Measurements from ENCODE around the gene FAM184B.
"Not testable (repeated sequence)": the region's sequence is repeated elsewhere in the genome, so short reads cannot be mapped to it uniquely, and the experiment has no call there.

The FAM184B gene

DNA sequence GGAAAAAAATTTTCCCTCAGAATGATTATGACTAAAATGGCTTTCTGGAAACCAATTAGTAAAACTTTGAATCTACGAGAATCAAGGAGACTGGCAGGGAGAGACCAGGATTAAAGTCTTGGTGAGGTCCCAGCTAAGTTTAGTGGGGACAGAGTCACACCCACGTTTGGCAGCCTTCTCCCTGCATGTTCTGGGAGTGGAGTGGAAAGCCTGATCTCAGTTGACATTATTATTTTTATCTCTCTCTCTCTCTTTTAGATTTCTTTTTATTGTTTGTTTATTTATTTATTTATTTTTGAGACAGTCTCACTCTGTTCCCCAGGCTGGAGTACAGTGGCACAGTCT is 99.2 kb downstream of the FAM184B start:
- no peak for DNase-seq (ENCODE audit: low spot score)

DNA sequence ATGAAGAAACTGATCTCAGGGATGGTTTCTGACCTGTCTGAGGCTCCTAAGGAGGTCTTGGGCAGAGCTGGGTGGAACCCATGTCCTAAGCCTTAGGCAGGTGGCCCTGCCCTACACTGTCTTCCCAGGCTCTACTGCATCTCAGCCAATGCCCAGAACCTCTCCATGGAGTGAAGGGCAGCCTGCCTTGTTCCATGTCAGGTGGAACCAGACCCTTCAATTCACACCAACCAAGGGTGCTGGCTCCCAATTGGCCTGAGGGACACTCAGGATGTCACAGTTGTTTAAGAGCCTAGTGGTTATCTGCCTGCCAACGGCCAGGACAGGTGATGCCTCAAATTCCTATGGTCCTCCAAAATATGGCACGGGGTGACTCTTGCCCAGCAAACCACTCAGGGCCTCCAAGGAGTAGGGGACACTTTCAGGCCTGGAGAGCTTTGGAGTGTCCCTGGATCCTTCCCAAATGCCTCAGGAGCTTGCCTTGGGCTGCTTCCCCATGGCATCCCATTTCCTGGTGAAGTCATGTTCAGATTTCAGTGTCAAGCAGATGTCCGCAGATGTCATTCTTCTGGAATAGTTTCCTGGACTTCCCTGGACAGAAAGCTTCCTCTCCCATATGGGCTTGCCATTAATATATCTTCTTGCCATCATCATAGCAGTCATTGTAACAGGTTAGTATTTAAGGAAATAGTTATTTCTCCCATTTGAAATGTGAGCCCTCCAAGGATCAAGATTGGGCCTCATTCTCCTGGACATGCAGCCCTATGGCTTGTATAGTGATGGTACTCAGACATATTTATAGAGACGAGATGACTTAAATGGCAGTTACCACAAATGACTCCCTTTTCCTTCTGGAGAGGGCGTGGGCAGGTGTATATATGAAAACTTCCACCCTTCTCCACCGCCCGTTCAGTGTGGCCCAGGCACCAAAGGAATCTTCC is 99.9 kb downstream of the FAM184B start:
- DNase-seq (ENCODE audit: low spot score): no peak

- no peak for DNase-seq (ENCODE audit: low spot score)
Measured at GRCh38 chr4:17680559-17681280, 100.7 kb downstream of the FAM184B start.

DNA sequence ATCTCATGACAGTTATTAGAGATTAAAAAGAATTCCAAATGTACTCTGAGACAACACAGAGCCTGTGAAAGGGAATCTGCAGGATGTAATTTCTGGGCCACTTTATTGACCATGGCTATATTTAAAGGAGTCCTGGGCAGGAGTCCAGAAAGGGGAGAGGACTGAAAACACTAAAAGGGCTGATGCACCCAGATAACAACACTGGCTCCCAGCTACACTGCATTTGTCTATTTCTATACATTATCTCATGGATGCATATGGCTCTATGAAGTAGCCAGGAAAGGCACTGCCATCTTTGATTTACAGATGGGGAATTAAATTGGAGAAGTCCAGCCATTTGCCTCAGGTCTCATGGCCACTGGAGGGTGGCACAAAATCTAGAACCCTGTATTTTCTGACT is 111.0 kb downstream of the FAM184B start:
- no peak for DNase-seq (ENCODE audit: low spot score)

GRCh38 chr4:17667653-17668201 is 113.7 kb downstream of the FAM184B start:
- no peak for DNase-seq (ENCODE audit: low spot score)

DNA sequence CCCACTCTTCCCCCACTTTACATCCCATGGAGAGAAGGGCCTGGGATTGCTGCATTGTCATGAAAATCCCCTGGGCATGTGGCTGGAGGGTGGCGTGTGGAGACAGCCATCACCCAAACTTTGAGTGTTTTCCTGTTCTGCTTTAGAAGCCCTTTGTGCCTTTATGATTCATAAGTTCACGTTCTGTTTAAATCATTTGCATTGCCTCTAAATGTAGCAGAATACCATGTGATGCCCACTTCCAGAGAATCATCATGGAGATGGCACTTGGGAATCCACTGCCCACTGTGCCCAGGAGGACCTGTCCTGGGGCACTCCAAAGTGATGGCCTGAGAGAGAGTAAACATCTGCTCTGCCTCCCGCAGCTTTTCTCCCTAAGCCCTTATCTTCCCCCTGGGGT is 114.2 kb downstream of the FAM184B start:
- DNase-seq (ENCODE audit: low spot score): no peak

DNA sequence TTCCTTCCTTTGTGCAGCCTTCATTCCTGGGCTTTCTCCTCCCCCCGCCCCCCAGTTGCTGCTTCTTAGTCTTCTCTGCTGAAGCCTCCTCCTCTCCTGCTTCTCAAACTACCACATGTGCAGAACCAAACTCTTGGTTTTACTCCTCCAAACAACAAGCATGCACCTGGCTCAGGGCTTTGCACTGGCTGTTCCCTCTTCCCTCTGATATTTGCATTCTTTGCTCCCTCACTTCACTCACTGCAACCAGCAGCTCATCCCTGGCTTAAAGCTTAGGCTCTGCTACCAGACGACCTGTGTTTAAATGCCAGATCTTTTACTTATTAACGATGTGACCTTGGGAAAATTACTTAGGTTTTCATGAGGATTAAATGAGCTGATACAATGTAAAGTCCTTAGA is 115.6 kb downstream of the FAM184B start:
- no peak for DNase-seq (ENCODE audit: low spot score)

GRCh38 chr4:17665346-17665745 is 116.1 kb downstream of the FAM184B start:
- DNase-seq (ENCODE audit: low spot score): no peak

DNA sequence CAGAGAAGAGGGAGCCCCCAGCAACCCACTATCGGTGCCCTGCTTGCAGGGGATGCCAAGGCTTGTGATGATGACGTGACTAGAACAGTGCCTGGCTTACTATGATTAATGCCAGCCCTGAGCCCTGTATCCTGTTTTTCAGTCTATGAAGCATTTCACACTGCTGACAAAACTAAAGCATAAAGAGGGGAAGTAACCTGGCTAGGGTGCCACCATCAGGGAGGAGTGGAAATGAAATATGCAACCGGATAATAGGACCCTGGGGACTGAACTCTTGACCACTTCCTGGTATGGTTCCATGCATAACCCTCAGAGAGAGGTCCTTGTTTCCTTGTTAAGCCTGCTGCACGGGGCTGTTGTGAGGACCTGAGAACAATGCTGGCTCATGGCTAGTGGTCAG is 116.7 kb downstream of the FAM184B start:
- DNase-seq (ENCODE audit: low spot score): no peak

GRCh38 chr4:17662694-17663093 is 118.7 kb downstream of the FAM184B start:
- DNase-seq (ENCODE audit: low spot score): no peak

DNA sequence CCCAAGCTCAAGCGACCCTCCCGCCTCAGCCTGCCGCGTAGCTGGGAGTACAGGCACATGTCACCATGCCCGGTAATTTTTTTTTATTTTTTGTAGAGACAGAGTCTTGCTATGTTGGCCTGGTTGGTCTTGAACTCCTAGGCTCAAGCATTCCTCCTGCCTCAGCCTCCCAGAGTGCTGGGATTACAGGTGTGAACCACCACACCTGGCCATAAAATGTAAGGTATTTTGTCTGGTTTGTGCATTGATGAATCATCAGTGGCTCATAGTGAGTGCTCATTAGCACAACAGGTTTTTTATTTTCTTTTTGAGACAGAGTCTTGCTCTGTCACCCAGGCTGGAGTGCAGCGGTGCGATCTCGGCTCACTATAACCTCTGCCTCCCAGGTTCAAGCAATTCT is 122.2 kb downstream of the FAM184B start:
- DNase-seq (ENCODE audit: low spot score): not testable (repeated sequence)

DNA sequence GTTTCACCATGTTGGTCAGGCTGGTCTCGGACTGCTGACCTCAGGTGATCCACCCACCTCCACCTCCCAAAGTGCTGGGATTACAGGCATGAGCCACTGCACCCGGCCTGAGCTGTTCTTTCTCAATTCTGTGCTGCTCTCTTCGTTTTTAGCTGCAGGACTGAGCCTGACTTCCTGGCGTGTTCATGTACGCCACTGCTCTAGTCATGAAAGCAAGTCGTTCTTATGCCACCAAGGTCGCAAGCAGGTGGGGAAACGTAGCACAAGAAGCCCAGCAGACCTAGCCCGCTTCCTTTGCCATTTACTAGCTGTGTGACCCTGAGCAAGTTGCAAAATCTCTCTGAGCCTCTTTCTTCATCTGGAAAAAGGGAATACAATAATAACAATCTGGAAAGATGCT is 123.6 kb downstream of the FAM184B start:
- DNase-seq (ENCODE audit: low spot score): no peak

DNA sequence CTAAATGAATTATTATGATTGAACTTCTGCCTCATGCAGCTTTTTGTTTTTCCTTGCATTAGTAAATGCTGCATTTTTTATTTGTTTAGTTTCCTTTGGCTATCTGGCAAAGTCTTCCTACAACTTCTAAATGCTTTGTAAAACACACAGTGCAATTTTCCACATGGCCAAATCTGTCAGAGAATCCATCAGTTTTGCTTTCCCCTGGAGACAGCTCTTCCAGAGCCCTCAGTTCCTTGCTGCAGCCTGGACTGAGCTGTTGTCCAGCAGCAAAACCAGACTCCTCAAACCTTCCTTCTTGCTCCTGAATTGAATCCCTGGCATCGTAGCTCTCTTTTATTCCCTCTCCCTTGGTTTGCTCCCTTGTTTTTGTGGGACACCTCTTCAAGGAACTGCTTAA is 124.3 kb downstream of the FAM184B start:
- no peak for DNase-seq (ENCODE audit: low spot score)

DNA sequence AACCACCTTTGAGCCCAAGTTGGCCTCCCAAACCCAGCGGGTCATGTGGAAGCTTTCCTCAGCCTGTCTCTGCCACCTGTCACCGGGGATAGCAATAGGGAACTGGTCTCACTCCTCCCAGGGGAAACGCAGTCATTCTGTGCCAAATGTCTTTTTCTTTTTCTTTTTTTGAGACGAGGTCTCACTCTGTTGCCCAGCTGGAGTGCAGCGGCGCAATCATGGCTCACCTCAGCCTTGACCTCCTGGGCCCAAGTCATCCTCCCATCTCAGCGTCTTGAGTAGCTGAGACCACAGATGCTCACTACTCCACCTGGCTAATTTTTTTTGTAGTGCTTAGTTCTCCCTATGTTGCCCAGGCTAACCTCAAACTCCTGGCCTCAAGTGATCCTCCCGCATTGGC is 126.7 kb downstream of the FAM184B start:
- DNase-seq (ENCODE audit: low spot score): no peak

DNA sequence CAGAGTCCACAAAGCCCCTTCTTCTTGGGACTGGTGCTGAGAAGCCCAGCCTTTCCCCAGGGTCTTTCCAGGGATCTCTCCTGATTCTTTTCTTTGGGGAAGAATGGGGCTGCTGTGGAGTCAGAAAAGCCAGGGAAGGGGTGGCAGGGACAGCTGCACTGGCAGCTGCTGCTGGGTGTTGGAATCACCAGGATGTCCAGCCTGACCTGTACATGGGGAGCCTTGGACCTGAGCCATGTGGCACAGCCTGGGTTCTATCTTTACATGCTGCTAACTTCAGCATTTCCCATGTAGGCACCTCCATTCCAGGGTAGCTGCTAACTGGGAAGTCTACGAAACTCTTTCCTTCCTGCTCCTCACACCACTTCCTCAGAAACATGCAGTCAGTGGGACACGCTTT is 131.0 kb downstream of the FAM184B start:
- DNase-seq (ENCODE audit: low spot score): no peak

GRCh38 chr4:17647927-17648326 is 133.5 kb downstream of the FAM184B start:
- no peak for DNase-seq (ENCODE audit: low spot score)

DNA sequence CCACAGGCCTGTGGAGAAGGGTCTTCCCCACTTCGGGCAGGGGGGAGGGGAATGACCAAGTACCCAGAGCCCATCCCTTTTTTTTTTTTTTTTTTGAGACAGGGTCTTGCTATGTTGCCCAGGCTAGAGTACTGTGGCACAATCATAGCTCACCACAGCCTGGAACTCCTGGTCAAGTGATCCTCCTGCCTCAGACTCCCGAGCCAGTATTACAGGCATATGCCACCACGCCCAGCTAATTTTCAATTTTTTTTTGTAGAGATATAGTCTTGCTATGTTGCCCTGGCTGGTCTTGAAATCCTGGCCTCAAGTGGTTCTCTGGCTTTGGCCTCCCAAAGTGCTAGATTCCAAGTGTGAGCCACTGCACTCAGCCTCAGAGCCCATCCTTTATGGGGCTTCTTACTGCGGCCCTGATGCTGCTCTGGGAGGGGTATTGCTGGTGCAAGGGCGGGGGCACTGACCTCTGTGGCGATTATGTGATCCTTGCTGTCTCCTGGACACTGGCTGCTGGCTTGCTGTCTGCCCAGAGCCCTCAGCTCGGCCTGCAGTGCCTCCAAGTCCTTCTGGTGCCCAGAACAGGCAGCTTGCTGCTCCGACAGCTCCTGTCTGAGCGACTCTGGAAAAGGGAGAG is 134.1 kb downstream of the FAM184B start:
- no peak for DNase-seq (ENCODE audit: low spot score)

GRCh38 chr4:17646693-17647092 is 134.7 kb downstream of the FAM184B start:
- no peak for DNase-seq (ENCODE audit: low spot score)

DNA sequence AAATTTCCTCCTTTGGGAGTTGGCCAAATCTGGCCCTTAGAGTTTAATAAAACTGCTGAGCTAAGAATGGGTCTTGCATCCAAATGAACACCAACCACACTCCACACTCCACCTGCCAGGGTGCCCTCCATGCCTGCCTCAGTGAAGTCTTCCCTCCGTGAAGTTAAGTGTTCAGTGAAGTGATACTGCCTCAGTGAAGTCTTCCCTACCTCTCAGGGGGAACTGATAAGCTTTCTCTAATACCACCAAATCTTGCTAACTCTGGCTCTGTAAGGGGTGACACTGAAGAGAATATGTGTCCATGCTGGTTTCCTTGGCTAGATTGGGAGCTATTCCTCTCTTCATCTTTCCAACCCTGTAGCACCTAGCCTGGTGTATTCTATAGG is 139.0 kb downstream of the FAM184B start:
- DNase-seq (ENCODE audit: low spot score): no peak

- DNase-seq (ENCODE audit: low spot score): no peak
Measured at GRCh38 chr4:17639136-17639535, 142.3 kb downstream of the FAM184B start.

- peak; percentile 89 for DNase-seq (ENCODE audit: low spot score)
Measured at GRCh38 chr4:17636696-17637622, 144.5 kb downstream of the FAM184B start.

DNA sequence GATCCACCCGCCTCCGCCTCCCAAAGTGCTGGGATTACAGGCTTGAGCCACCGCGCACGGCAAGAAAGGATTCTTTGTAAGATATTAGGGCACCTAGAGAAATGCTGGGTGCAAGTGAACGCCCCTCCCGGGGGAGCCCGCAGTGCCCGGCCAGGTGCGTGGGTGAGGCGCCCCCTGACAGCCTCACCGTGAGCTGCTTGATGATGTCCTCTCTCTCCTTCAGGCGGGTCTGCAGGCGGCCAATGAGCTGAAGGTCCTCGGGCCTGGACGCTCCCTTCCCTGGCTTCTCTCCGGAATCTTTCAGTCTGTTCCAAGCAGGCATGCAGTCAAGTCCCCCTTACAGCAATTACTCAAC is 145.1 kb downstream of the FAM184B start:
- DNase-seq (ENCODE audit: low spot score): no peak
